DND-41 (cell line): ENCODE results near the gene ARPC2.

Source experiments
- EZH2 ChIP-seq: IDR thresholded peaks from 3 replicates; pipeline ENCODE4 v1.6.1; 2012; ENCODE audit warnings: borderline replicate concordance, low read depth, mild to moderate bottlenecking, moderate library complexity, low read length, inconsistent platforms; ENCODE audit not compliant: severe bottlenecking
- TF ChIP-seq, protein P1 (sequence below): IDR thresholded peaks from 2 replicates; pipeline ENCODE4 v1.5.1; 2012; ENCODE audit warnings: borderline replicate concordance, low read length, moderate library complexity, mild to moderate bottlenecking; ENCODE audit not compliant: poor library complexity, severe bottlenecking; ENCODE audit errors: extremely low read depth

GRCh38 chr2:218294430-218295022, 77.5 kb downstream of the ARPC2 start:
- TF ChIP-seq, protein P1, sequence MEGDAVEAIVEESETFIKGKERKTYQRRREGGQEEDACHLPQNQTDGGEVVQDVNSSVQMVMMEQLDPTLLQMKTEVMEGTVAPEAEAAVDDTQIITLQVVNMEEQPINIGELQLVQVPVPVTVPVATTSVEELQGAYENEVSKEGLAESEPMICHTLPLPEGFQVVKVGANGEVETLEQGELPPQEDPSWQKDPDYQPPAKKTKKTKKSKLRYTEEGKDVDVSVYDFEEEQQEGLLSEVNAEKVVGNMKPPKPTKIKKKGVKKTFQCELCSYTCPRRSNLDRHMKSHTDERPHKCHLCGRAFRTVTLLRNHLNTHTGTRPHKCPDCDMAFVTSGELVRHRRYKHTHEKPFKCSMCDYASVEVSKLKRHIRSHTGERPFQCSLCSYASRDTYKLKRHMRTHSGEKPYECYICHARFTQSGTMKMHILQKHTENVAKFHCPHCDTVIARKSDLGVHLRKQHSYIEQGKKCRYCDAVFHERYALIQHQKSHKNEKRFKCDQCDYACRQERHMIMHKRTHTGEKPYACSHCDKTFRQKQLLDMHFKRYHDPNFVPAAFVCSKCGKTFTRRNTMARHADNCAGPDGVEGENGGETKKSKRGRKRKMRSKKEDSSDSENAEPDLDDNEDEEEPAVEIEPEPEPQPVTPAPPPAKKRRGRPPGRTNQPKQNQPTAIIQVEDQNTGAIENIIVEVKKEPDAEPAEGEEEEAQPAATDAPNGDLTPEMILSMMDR, result no peak
- no peak for TF ChIP-seq EZH2
